ENCODE data around the gene LAGE3. TPM values are rescaled to one million over a fixed set of nuclear protein-coding genes. Genes with fewer than 3 reads are reported as not detected.

The LAGE3 gene
- total RNA-seq, 2 experiments from 2014 or later = 34.7 to 43.0 TPM

GRCh38 chrX:154430479-154430878 lies 48.6 kb downstream of the LAGE3 start:
- H3K4me1 Mint-ChIP-seq = peaks cover 24% of the 10 kb centered on the region
- POLR2A ChIA-PET = no interaction called here
- no peaks in the 10 kb centered on the region for H3K9me3 Mint-ChIP-seq (ENCODE audit: low read depth)
- CTCF ChIA-PET = no interaction called here
- DNase-seq (no peak), ATAC-seq (no peak)
- H3K27ac Mint-ChIP-seq = peak overlapping the region; percentile 2
- peaks cover 3% of the 10 kb centered on the region for H3K36me3 Mint-ChIP-seq (ENCODE audit: low read depth)
- H3K27me3 Mint-ChIP-seq = no peaks in the 10 kb centered on the region
- intact Hi-C loops (cut with DNase I, micrococcal nuclease) = no loop called here
- H3K4me3 Mint-ChIP-seq = peak overlapping the region; percentile 5

GRCh38 chrX:154429711-154430110 lies 49.4 kb downstream of the LAGE3 start:
- Mint-ChIP-seq H3K27me3 (no peaks in the 10 kb centered on the region), H3K4me1 (peaks cover 24% of the 10 kb centered on the region), H3K4me3 (peak overlapping the region; percentile 77), H3K36me3 (ENCODE audit: low read depth) (peaks cover 2% of the 10 kb centered on the region), H3K9me3 (ENCODE audit: low read depth) (no peaks in the 10 kb centered on the region), H3K27ac (peak overlapping the region; percentile 65)
- intact Hi-C loops (cut with DNase I, micrococcal nuclease) = loop anchor here (2.0 to 5.0 kb wide), 4 partner anchors 17 to 457 kb away; partner anchors contain the start of genes HCFC1 (in 1 of the 2), RPL10 (in 1 of the 2), SLC10A3 (in 1 of the 2) and TMEM187 (in 1 of the 2)
- CTCF ChIA-PET = interaction anchor here (0.7 to 1.0 kb wide), 2 partner anchors 32 to 107 kb away, joined by 3 read pairs; no protein-coding TSS in a partner anchor
- POLR2A ChIA-PET = no interaction called here
- ATAC-seq = no peak
- peak; percentile 16 for DNase-seq

DNA sequence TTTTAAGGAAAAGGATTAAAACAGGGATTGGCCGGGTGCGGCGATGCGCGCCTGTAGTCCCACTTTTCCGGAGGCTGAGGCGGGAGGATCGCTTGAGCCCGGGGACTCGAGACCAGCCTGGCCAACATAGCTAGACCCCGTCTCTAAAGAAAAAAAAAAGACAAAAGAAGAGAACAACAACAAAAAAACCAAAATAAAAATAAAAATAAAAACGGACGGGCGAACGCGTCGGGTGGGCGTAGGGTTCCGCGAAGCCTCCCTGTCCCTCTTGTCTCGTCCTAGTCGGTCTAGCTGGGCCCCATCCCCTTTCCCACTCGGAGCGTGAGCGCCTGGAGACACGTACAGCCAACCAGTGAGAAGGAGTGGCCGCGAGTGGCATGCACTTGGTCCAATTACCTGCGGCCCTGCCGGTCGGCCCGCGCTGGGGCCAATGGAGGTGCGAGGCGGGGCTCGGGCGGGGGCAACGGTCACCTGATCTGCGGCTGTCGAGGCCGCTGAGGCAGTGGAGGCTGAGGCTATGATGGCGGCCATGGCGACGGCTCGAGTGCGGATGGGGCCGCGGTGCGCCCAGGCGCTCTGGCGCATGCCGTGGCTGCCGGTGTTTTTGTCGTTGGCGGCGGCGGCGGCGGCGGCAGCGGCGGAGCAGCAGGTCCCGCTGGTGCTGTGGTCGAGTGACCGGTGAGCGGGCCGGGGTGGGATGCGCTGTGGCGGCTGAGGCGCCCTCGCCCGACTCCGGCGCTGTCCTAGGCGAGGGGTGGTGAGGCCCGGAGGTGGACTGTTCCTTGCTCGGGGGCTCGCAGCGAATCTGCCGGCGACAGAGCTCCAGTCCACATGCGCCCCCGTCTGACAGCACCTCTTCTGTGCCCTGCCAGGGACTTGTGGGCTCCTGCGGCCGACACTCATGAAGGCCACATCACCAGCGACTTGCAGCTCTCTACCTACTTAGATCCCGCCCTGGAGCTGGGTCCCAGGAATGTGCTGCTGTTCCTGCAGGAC lies 50.6 kb downstream of the LAGE3 start, which contains the start of gene ATP6AP1:
Gene ATP6AP1, plus strand, starts transcription at position 502 of the 996 bp plus-strand sequence. Its CDS starts 16 bp downstream, at position 518.
- intact Hi-C loops (cut with DNase I, micrococcal nuclease) = loop anchor here (1.0 to 5.0 kb wide), 5 partner anchors 16 to 456 kb away; partner anchors contain the start of genes HCFC1 (in 1 of the 2), RPL10 (in 1 of the 2), SLC10A3 (in 1 of the 2) and TAFAZZIN (in 1 of the 2)
- no peaks in the 10 kb centered on the region for H3K27me3 Mint-ChIP-seq
- CTCF ChIA-PET = interaction anchor here (0.5 to 0.7 kb wide), 2 partner anchors 31 to 792 kb away, joined by 3 to 4 read pairs; no protein-coding TSS in a partner anchor
- H3K4me1 Mint-ChIP-seq = peaks cover 26% of the 10 kb centered on the region
- H3K4me3 Mint-ChIP-seq = peak within 1 kb of the TSS; percentile 77
- ATAC-seq = peak; percentile 99
- H3K9me3 Mint-ChIP-seq (ENCODE audit: low read depth) = no peaks in the 10 kb centered on the region
- H3K36me3 Mint-ChIP-seq (ENCODE audit: low read depth) = peaks cover 2% of the 10 kb centered on the region
- POLR2A ChIA-PET = interaction anchor here (1.0 kb wide), 1 partner anchor 17 kb away, joined by 4 read pairs; the partner anchor contains the start of gene TAFAZZIN
- peak within 1 kb of the TSS; percentile 65 for H3K27ac Mint-ChIP-seq
- peak; percentile 94 for DNase-seq

Small RNA genes lying within 50 kb of the gene (microRNA-seq; reads per million reads assigned to microRNA genes)
- gene MIR6858 (ENCODE audit: borderline replicate concordance) = 1.1 reads per million

Other genes starting within 250 kb of the LAGE3 start
- gene OPN1MW3, start 221.7 kb downstream of the LAGE3 start, total RNA-seq = not detected
- not detected for gene TEX28, start 184.2 kb downstream of the LAGE3 start, total RNA-seq
- gene TKTL1, start 183.5 kb downstream of the LAGE3 start, total RNA-seq = under 1 TPM in 1 of 2 experiments, not detected in 1; 0.23 TPM
- gene FLNA, start 104.6 kb downstream of the LAGE3 start, total RNA-seq = 1,000 to 10,000 TPM in 1 of 2 experiments, 100 to 1,000 TPM in 1; 891 to 1,083 TPM
- gene EMD, start 100.0 kb downstream of the LAGE3 start, total RNA-seq = 10 to 100 TPM; 75.9 to 89.4 TPM
- 1,000 to 10,000 TPM; 1,286 to 2,705 TPM for gene RPL10, start 80.9 kb downstream of the LAGE3 start, total RNA-seq
- 10 to 100 TPM; 12.6 to 13.4 TPM for gene DNASE1L1, start 70.0 kb downstream of the LAGE3 start, total RNA-seq
- 10 to 100 TPM; 43.8 to 49.0 TPM for gene TAFAZZIN, start 67.7 kb downstream of the LAGE3 start, total RNA-seq
- 10 to 100 TPM; 25.6 to 28.6 TPM for gene ATP6AP1, start 50.6 kb downstream of the LAGE3 start, total RNA-seq
- 100 to 1,000 TPM; 100 to 117 TPM for gene GDI1, start 42.1 kb downstream of the LAGE3 start, total RNA-seq
- 10 to 100 TPM; 40.9 to 50.0 TPM for gene FAM50A, start 35.1 kb downstream of the LAGE3 start, total RNA-seq
- 10 to 100 TPM; 23.2 to 25.3 TPM for gene PLXNA3, start 21.0 kb downstream of the LAGE3 start, total RNA-seq
- 10 to 100 TPM; 45.2 to 47.6 TPM for gene UBL4A, start 7.3 kb upstream of the LAGE3 start, total RNA-seq
- gene SLC10A3, start 11.3 kb upstream of the LAGE3 start, total RNA-seq = 10 to 100 TPM; 10.4 to 11.3 TPM
- gene FAM3A, start 37.0 kb upstream of the LAGE3 start, total RNA-seq = 10 to 100 TPM; 27.6 to 30.5 TPM
- gene G6PD, start 67.6 kb upstream of the LAGE3 start, total RNA-seq = 10 to 100 TPM; 63.1 to 72.5 TPM
- 10 to 100 TPM; 32.7 to 33.0 TPM for gene IKBKG, start 68.3 kb upstream of the LAGE3 start, total RNA-seq
- gene CTAG1A, start 105.9 kb upstream of the LAGE3 start, total RNA-seq = not detected
- not detected for gene CTAG1B, start 140.0 kb upstream of the LAGE3 start, total RNA-seq
- not detected for gene CTAG2, start 174.3 kb upstream of the LAGE3 start, total RNA-seq

Data from activated CD4-positive, alpha-beta T cell treated with anti-CD3 and anti-CD28 coated beads for 36 hours (primary cell).